H9 (cell line): ENCODE data around the gene CALHM5. TPM values are rescaled to one million over a fixed set of nuclear protein-coding genes. Genes with fewer than 3 reads are reported as not detected.

ENCODE experiments used
- DNase-seq: peaks from one replicate; pipeline ENCODE4 v3.0.0-alpha.2; 2017
- H2AFZ ChIP-seq: one replicate; pipeline ENCODE4 v1.6.1; 2013; ENCODE audit warnings: mild to moderate bottlenecking, low read length, control low read depth, moderate library complexity
- H2AK5ac ChIP-seq: 2 replicates; pipeline ENCODE4 v1.6.1; 2013; ENCODE audit warnings: low read length, control low read depth, mixed read lengths; ENCODE audit not compliant: insufficient read length
- H2BK120ac ChIP-seq: one replicate; pipeline ENCODE4 v1.6.1; 2013; ENCODE audit warnings: low read depth, mild to moderate bottlenecking, low read length, control low read depth, inconsistent platforms; ENCODE audit not compliant: poor library complexity, severe bottlenecking
- H2BK12ac ChIP-seq: 2 replicates; pipeline ENCODE4 v1.6.1; 2013; ENCODE audit warnings: low read length, control low read depth, mixed read lengths, low read depth; ENCODE audit not compliant: insufficient read length
- H2BK15ac ChIP-seq: 2 replicates; pipeline ENCODE4 v1.6.1; 2013; ENCODE audit warnings: low read depth, low read length, control low read depth
- H2BK20ac ChIP-seq: one replicate; pipeline ENCODE4 v1.6.1; 2013; ENCODE audit warnings: low read depth, mild to moderate bottlenecking, low read length, control low read depth, inconsistent platforms; ENCODE audit not compliant: poor library complexity, severe bottlenecking
- H2BK5ac ChIP-seq: 2 replicates; pipeline ENCODE4 v1.6.1; 2013; ENCODE audit warnings: low read length, control low read depth, mixed read lengths; ENCODE audit not compliant: insufficient read length
- H3K14ac ChIP-seq: 2 replicates; pipeline ENCODE4 v1.6.1; 2013; ENCODE audit warnings: low read length, control low read depth; ENCODE audit not compliant: insufficient read depth
- H3K18ac ChIP-seq: 2 replicates; pipeline ENCODE4 v1.6.1; 2013; ENCODE audit warnings: low read depth, mild to moderate bottlenecking, mixed read lengths, low read length, control low read depth; ENCODE audit not compliant: insufficient read length
- H3K23ac ChIP-seq: 2 replicates; pipeline ENCODE4 v1.6.1; 2013; ENCODE audit warnings: low read length, control low read depth, mixed read lengths, low read depth; ENCODE audit not compliant: insufficient read length
- H3K23me2 ChIP-seq: 2 replicates; pipeline ENCODE4 v1.6.1; 2013; ENCODE audit warnings: low read depth, mild to moderate bottlenecking, mixed read lengths, low read length, control low read depth; ENCODE audit not compliant: insufficient read length, poor library complexity, severe bottlenecking
- H3K27ac ChIP-seq: 2 replicates; pipeline ENCODE4 v1.5.1; 2013; ENCODE audit warnings: low read length, control low read depth, mixed read lengths, low read depth; ENCODE audit not compliant: insufficient read length
- H3K27me3 ChIP-seq: 2 replicates; pipeline ENCODE4 v1.6.1; 2013; ENCODE audit warnings: low read length, control low read depth, inconsistent platforms; ENCODE audit not compliant: insufficient read depth
- H3K4ac ChIP-seq: 2 replicates; pipeline ENCODE4 v1.6.1; 2013; ENCODE audit warnings: low read depth, mild to moderate bottlenecking, control low read depth, inconsistent platforms, low read length, moderate library complexity
- H3K4me1 ChIP-seq: 2 replicates; pipeline ENCODE4 v1.6.1; 2013; ENCODE audit warnings: low read length, control low read depth, inconsistent platforms; ENCODE audit not compliant: insufficient read depth
- H3K4me2 ChIP-seq: 2 replicates; pipeline ENCODE4 v1.6.1; 2013; ENCODE audit warnings: low read length, control low read depth, mixed read lengths; ENCODE audit not compliant: insufficient read length, insufficient read depth
- H3K56ac ChIP-seq: 2 replicates; pipeline ENCODE4 v1.6.1; 2013; ENCODE audit warnings: low read depth, mild to moderate bottlenecking, mixed read lengths, low read length, control low read depth; ENCODE audit not compliant: insufficient read length
- H3K79me1 ChIP-seq: 2 replicates; pipeline ENCODE4 v1.6.1; 2013; ENCODE audit warnings: low read depth, mild to moderate bottlenecking, moderate library complexity, low read length, control low read depth, inconsistent platforms; ENCODE audit not compliant: insufficient read depth, poor library complexity, severe bottlenecking
- H3K79me2 ChIP-seq: 2 replicates; pipeline ENCODE4 v1.6.1; 2013; ENCODE audit warnings: low read length, control low read depth, inconsistent platforms; ENCODE audit not compliant: insufficient read depth
- H3K9ac ChIP-seq: 2 replicates; pipeline ENCODE4 v1.6.1; 2013; ENCODE audit warnings: low read length, control low read depth, mixed read lengths; ENCODE audit not compliant: insufficient read length; ENCODE audit errors: extremely low read depth
- H3K9me3 ChIP-seq: one replicate; pipeline ENCODE4 v1.6.1; 2013; ENCODE audit warnings: low read depth, low read length, inconsistent platforms; ENCODE audit not compliant: control insufficient read depth
- H3T11ph ChIP-seq: one replicate; pipeline ENCODE4 v1.6.1; 2013; ENCODE audit warnings: mild to moderate bottlenecking, low read length, control low read depth, inconsistent platforms
- H4K20me1 ChIP-seq: one replicate; pipeline ENCODE4 v1.6.1; 2013; ENCODE audit not compliant: control insufficient read depth, insufficient read length, insufficient read depth
- H4K5ac ChIP-seq: 2 replicates; pipeline ENCODE4 v1.6.1; 2013; ENCODE audit warnings: low read depth, mild to moderate bottlenecking, mixed read lengths, low read length, control low read depth; ENCODE audit not compliant: insufficient read length
- H4K8ac ChIP-seq: replicated peaks from 2 replicates; pipeline ENCODE4 v1.6.1; 2013; ENCODE audit warnings: low read length, control low read depth, mixed read lengths, low read depth; ENCODE audit not compliant: insufficient read length
- H4K91ac ChIP-seq: 2 replicates; pipeline ENCODE4 v1.6.1; 2013; ENCODE audit warnings: low read depth, mild to moderate bottlenecking, moderate library complexity, mixed read lengths, low read length, control low read depth; ENCODE audit not compliant: insufficient read length
- H3K27ac Mint-ChIP-seq, 3 experiments: 2 replicates in 2 of 3; 3 replicates in 1 of 3; pipeline ENCODE4 v1.8.0; 2020 to 2021; ENCODE audit warnings: mixed read lengths in 3 of 3, mild to moderate bottlenecking in 1 of 3, moderate library complexity in 1 of 3
- H3K27me3 Mint-ChIP-seq: 2 replicates; pipeline ENCODE4 v1.8.0; 2021; ENCODE audit warnings: low read depth, mild to moderate bottlenecking, moderate library complexity, mixed read lengths
- H3K36me3 Mint-ChIP-seq, 3 experiments: 2 replicates in 2 of 3; 3 replicates in 1 of 3; pipeline ENCODE4 v1.8.0; 2020 to 2021; ENCODE audit warnings: low read depth in 3 of 3, mixed read lengths in 3 of 3; ENCODE audit not compliant: insufficient read depth in 1 of 3
- H3K4me1 Mint-ChIP-seq, 2 experiments: 2 replicates each; pipeline ENCODE4 v1.8.0; 2020; ENCODE audit warnings: mixed read lengths in 2 of 2
- H3K4me3 Mint-ChIP-seq, 2 experiments: 2 replicates in 1 of 2; 3 replicates in 1 of 2; pipeline ENCODE4 v1.8.0; 2020 to 2021; ENCODE audit warnings: mild to moderate bottlenecking in 2 of 2, mixed read lengths in 2 of 2, moderate library complexity in 1 of 2
- H3K9me3 Mint-ChIP-seq, 2 experiments: 2 replicates in 1 of 2; 3 replicates in 1 of 2; pipeline ENCODE4 v1.8.0; 2020; ENCODE audit warnings: mild to moderate bottlenecking in 2 of 2, mixed read lengths in 2 of 2, moderate library complexity in 1 of 2
- total RNA-seq: library from RNA; stranded (reverse); gene quantifications from 2 replicates; pipeline ENCODE4 v1.2.1, GENCODE V29; 2021
- TF ChIP-seq, protein P1 (sequence below): fragments of 200-600 bp; sonication (generic); conservative IDR thresholded peaks from 3 replicates; pipeline ENCODE4 v1.8.0; 2021; ENCODE audit warnings: antibody characterized with exemption, mild to moderate bottlenecking

CALHM5 gene
- total RNA-seq, 1 experiment from 2014 or later: 0.09 TPM

DNA sequence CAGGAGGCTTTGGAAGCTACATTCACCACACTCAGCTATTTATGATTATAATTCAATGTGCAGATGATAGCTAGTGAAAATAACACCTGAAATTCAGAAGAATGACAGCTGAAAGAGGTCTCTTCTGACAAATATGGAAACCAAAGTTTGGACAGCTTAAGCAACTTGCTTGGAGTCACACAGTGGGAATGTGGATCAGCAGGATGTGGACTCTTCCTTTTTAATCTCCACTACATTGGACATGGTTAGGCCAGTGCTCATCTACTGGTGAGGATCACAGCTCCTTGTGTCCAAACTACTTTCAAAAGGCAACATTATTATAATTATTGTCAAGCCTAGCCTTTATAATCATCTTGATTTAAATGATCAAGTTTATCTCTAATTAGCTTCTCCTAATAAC, 23.7 kb downstream of the CALHM5 start:
- no peak overlapping the region for H3T11ph ChIP-seq
- H4K20me1 ChIP-seq: no peaks in the 10 kb centered on the region
- H3K23ac ChIP-seq: no peak overlapping the region
- H2BK20ac ChIP-seq: no peak overlapping the region
- no peak overlapping the region for H2BK120ac ChIP-seq
- no peak overlapping the region for H3K27ac ChIP-seq
- H3K4me1 ChIP-seq: peaks cover 4% of the 10 kb centered on the region; the same call in 1 of the 2 replicates
- H2AK5ac ChIP-seq: no peak overlapping the region
- H3K27me3 ChIP-seq: no peaks in the 10 kb centered on the region
- Mint-ChIP-seq H3K4me3 (no peak overlapping the region), H3K27ac (no peak overlapping the region), H3K9me3 (no peaks in the 10 kb centered on the region), H3K4me1 (peaks cover 22 to 26% of the 10 kb centered on the region in 2 experiments), H3K36me3 (no peaks in the 10 kb centered on the region), H3K27me3 (no peaks in the 10 kb centered on the region)
- no peak overlapping the region for H2BK12ac ChIP-seq
- no peak overlapping the region for H4K91ac ChIP-seq
- no peaks in the 10 kb centered on the region for H3K23me2 ChIP-seq
- no peak overlapping the region for H3K14ac ChIP-seq
- H3K18ac ChIP-seq: no peak overlapping the region
- H3K4me2 ChIP-seq: no peak overlapping the region
- H3K79me1 ChIP-seq: no peaks in the 10 kb centered on the region
- no peak overlapping the region for H3K56ac ChIP-seq
- TF ChIP-seq, protein P1, sequence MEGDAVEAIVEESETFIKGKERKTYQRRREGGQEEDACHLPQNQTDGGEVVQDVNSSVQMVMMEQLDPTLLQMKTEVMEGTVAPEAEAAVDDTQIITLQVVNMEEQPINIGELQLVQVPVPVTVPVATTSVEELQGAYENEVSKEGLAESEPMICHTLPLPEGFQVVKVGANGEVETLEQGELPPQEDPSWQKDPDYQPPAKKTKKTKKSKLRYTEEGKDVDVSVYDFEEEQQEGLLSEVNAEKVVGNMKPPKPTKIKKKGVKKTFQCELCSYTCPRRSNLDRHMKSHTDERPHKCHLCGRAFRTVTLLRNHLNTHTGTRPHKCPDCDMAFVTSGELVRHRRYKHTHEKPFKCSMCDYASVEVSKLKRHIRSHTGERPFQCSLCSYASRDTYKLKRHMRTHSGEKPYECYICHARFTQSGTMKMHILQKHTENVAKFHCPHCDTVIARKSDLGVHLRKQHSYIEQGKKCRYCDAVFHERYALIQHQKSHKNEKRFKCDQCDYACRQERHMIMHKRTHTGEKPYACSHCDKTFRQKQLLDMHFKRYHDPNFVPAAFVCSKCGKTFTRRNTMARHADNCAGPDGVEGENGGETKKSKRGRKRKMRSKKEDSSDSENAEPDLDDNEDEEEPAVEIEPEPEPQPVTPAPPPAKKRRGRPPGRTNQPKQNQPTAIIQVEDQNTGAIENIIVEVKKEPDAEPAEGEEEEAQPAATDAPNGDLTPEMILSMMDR: no peak
- H2BK5ac ChIP-seq: no peak overlapping the region
- no peak overlapping the region for H3K4ac ChIP-seq
- no peak overlapping the region for H2BK15ac ChIP-seq
- no peak for DNase-seq
- no peak overlapping the region for H2AFZ ChIP-seq
- H4K5ac ChIP-seq: no peak overlapping the region
- no peak overlapping the region for H3K9ac ChIP-seq
- H3K79me2 ChIP-seq: no peaks in the 10 kb centered on the region
- no peaks in the 10 kb centered on the region for H3K9me3 ChIP-seq
- H4K8ac ChIP-seq: no peak overlapping the region
